GM21529 (cell line): Measurements from ENCODE around the gene MEX3D.
"Not testable (repeated sequence)": the region's sequence is repeated elsewhere in the genome, so short reads cannot be mapped to it uniquely, and the experiment has no call there.

Source experiments
- ATAC-seq: cut with Tn5 transposase; IDR thresholded peaks from one replicate; pipeline ENCODE4 v1.9.1; 2021; ENCODE audit not compliant: unreplicated experiment

MEX3D gene

DNA sequence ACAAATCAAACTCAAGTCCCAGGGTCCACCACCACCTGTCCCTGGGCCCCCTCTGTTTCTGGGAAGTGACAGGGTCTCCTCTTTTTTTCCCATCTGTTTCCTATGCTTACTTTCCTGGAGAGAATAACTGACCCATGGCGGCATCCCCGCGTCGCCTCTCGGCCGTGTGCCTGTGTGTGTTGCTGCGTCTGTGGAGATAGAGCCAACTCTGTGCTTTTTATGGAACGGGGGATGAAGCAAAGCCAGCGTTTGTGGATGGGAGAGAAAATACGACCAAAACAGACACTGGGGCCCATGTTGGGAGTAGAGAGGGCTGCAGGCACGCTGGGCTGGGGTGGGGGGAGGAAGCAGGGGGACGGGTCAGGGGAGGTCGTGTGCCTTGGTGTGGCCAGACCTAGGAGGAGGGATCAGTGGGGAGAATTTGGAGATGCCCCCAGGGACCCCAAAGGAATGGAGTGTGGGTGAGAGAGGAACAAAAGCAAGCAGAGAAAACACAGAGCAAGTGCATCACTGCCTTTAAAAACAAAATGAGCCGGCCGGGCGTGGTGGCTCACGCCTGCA lies 27.7 kb downstream of the MEX3D start:
- ATAC-seq: no peak

DNA sequence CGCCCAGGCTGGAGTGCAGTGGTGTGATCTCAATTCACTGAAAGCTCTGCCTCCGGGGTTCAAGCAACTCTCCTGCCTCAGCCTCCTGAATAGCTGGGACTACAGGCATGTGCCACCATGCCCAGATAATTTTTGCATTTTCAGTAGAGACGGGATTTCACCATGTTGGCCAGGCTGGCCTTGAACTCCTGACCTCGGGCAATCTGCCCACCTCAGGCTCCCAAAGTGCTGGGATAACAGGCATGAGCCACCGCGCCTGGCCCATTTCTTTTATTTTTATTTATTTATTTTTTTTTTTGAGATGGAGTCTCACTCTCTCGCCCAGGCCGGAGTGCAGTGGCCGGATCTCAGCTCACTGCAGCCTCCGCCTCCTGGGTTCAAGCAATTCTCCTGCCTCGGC lies 28.4 kb downstream of the MEX3D start:
- not testable (repeated sequence) for ATAC-seq

DNA sequence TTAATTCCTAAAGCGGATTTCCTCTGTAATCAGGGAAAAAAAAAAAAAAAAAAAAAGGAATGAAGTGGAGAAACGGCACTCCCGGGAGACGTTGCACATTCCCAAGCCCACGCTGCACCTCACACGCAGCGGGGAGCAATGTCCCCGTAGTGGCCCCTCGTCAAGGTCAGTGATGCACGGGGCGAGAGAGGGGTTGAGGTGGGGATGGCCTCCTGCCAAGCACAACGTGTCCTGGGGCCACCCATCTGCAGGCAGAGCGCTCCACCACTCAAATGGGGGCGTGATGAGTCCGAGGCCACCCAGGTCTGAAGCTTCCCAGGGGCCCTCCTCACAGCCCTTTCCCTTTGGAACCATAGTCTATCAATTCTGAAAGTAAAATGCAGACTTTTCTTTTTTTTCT lies 29.1 kb downstream of the MEX3D start:
- ATAC-seq: no peak

DNA sequence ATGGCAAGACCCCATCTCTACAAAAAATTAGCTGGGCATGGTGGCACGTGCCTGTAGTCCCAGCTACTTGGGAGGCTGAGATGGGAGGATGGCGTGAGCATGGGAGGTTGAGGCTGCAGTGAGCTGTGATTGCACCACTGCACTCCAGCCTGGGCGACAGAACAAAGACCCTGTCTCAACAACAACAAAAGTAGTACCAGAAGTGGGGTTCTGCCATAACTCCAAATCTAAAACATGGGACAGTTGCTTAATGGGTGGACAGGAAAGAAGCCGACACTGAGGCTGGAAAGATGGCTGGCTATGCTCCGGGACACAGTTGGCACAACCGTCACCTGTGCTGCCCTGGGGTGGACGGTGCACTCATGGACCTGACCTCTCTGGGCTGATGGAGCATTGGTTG lies 32.4 kb downstream of the MEX3D start:
- ATAC-seq: not testable (repeated sequence)

DNA sequence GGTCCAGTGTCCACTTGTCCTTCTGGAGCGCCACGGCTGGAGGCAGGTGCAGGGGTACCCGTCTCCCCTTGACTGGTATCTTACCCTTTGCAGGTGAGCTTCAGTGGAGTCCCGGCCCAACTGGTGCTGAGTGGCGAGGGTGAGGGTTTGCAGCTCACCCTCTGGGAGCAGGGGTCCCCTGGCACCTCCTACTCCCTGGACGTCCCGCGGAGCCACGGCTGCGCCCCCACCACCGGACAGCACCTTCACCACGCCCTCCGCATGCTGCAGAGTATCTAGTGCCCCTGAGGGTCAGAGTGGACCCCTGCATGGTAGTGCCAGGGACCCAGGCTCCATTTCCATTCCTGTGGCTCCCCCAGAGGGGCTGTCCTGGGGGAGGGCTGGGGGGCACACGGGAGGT lies 33.2 kb downstream of the MEX3D start:
- ATAC-seq: no peak

DNA sequence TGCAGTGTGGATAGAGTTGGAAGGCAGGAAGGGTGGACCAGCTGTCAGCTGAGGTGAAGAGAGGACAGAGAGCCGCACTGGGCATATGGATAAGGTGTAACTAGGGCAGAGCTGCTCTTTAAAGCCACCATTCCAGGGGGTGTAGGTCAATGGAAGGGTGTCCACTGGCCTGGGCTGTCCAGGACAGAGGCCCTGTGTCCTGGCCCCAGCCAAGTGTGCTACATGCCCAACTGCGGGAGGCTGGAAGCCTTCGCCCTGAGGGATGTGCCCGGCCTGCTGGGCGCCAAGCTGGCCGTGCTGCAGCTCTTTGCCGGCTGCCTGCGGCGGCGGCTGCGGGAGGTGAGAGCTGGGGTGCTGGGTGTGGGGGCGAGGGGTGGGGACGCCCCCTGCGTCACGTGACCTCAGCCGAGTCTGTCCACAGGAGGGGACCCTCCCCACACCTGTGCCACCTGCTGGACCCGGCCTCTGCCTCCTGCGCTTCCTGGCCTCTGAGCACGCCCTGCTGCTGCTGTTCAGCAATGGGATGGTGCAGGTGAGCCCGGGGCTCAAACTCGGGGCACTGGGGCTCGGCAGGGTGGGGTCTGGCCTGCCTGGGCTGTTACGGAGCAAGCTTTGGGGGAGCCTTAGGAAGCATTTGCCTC lies 34.5 kb downstream of the MEX3D start:
- ATAC-seq: no peak

DNA sequence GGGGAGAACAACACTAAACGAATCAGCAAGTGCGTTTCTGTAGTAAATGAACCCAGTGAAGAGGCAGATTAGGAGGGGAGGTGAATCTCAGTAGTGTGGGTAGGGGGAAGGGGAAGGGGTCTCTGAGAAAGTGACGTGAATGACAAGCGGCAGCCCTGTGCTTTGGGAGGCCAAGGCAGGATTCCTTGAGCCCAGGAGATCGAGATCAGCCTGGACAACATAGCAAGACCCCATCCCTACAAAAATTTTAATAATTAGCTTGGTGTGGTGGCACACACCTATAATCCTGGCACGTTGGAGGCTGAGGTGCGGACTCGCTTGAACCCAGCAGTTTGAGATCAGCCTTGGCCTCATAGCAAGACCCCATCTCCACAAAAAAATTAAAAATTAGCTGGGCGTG lies 36.1 kb downstream of the MEX3D start:
- ATAC-seq: no peak

DNA sequence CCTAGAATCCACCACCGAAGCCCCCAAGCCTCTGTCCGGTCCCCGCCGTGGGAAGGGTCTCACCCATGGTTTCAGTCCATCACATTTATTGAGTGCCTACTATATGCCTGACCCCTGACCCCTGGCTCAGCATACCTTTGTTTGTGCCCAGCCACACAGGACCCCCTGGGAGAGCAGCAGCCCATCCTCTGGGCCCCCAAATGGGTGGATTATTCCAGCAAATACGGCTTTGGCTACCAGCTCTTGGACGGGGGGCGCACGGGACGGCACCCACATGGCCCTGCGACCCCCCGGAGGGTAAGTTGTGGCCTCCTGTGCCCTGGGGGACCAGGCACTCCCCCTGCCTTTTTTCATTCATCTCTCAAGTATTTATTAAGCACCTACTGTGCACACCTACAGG lies 36.5 kb downstream of the MEX3D start:
- no peak for ATAC-seq

DNA sequence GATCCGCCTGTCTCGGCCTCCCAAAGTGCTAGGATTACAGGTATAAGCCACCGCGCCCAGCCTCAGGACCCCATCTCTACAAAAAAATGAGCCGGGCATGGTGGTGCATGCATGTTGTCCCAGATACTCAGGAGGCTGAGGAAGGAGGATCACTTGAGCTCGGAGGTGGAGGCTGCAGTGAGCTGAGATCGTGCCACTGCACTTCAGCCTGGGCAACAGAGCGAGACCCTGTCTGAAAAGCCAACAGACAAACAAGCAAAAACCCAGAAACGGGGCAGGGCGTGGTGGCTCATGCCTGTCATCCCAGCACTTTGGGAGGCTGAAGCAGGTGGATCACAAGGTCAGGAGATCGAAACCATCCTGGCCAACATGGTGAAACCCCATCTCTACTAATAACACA lies 37.3 kb downstream of the MEX3D start:
- not testable (repeated sequence) for ATAC-seq

DNA sequence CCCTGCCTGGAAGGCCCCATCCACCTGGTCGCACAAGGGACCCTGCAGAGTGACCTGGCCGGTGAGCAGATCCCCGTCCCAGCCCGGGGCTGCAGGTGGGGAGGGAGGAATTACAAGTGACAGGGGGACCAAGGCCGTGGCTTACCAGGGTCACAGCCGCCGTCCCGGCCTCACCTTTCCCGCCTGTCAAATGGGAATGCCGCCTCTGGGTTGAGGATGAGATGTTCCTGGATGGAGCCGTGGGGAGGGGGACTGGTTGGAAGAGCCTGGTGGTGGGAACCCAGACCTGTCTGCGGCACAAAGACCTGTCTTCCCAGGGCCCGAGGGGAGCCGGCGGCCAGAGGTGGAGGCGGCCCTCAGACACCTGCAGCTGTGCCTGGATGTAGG lies 38.7 kb downstream of the MEX3D start:
- no peak for ATAC-seq

DNA sequence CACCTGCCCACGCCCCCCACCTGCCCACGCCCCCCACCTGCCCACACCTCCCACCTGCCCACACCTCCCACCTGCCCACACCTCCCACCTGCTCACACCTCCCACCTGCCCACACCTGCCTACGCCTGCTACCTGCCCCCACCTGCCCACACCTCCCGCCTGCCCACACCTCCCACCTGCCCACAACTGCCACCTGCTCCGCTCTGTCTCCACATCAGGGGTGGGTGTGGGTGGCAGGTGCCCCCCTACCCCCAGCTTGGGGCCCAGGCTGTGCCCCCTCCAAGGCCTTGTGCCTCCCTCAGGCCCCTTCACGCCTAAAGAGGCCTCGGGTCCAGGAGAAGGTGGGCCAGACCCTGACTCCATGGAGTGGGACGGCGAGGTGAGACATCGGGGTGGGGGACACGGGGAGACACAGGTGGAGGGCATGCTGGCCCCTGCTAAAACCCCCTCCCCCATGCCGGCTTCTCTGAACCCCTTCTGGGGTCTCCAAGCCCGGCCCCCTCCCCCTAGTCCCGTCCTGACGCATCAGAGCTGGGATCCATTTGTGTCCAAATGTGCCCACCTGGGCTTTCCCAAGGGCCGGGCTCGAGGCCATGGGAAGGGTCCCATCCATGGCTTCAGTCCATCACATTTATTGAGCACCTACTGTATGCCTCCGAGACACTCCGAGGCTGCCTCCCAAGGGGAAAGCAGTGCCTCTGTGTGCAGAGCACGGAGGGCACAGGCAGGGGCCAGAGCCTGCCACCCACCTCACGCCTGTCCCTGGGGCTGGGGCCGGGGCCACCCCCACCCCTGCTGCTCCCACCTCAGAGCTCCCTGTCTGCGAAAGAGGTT lies 39.3 kb downstream of the MEX3D start:
- no peak for ATAC-seq

DNA sequence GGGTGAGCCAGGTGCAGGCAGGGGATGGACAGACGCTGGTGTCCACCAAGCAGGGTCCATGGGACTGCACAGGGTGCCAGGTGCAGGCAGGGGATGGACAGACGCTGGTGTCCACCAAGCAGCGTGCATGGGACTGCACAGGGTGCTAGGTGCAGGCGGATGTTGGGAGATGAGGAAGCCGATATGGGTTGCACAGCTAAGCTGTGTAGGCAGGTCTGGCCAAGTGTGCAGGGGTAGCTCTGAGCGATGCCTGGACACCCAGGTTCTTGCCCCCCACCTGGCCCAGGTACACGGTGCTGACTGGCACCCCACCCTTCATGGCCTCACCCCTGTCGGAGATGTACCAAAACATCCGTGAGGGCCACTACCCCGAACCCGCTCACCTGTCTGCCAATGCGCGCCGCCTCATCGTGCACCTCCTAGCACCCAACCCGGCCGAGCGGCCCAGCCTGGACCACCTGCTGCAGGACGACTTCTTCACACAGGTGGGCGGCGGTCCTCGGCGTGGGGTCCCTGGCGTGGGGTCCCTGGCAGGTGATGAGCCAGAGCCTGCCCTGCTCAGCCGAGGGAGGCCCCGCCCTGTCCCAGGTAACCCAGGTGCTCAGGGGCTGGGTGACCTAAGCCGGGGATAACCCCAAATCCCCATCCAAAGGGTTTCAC lies 40.3 kb downstream of the MEX3D start:
- no peak for ATAC-seq

DNA sequence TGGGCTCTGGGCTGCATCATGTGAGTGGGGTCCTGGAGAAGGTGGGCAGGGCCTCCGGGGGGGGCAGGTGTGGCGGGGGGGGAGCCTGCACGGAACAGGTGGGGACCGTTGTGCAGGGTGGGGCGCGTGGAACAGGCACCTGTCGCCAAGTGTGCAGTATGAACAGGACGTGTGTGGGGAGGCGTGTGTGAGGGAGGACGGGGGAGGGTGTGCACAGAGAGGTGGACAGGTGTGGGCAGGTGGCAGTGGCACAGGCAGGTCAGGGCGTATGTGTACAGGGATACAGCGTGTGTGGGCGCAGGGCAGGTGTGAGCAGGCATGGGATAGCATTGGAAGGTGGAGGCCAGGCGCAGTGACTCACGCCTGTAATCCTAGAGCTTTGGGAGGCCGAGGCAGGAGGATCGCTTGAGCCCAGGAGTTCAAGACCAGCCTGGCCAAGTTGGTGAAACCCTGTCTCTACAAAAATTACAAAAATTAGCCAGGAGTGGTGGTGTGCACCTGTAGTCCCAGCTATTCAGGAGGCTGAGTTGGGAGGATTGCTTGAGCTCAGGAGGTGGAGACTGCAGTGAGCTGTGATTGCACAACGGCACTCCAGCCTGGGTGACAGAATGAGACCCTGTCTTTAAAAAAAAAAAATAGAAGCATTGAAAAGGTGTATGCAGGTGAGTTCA lies 41.0 kb downstream of the MEX3D start:
- ATAC-seq: no peak

DNA sequence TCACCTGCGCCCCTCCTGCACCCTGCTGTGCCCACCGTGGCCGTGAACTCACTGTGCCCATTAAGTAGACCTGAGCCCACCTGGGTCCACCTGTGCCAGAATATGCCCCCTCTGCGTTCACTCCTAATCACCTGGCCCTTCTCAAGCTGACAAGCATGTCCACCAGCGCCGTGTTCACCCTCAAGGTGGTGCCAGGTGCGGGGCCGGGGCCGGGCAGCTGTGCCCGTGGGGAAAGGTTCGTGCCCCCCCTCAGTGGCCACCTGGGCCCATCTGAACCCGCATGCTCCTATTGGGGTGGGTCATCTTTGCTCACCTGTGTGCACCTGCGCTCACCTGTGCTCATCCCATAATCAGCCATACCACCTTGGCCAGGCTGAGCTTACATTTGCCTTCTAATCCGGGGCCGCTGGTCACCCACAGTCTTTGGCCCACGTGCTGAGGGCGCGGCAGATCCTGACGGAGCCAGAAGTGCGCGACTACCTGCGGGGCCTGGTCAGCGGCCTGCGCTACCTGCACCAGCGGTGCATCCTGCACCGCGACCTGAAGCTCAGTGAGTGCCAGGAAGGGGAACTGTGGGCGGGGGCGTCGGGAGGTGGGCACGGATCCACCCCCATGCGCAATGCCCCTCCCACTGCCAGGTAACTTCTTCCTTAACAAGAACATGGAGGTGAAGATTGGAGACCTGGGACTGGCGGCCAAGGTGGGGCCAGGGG lies 41.9 kb downstream of the MEX3D start:
- ATAC-seq: no peak

DNA sequence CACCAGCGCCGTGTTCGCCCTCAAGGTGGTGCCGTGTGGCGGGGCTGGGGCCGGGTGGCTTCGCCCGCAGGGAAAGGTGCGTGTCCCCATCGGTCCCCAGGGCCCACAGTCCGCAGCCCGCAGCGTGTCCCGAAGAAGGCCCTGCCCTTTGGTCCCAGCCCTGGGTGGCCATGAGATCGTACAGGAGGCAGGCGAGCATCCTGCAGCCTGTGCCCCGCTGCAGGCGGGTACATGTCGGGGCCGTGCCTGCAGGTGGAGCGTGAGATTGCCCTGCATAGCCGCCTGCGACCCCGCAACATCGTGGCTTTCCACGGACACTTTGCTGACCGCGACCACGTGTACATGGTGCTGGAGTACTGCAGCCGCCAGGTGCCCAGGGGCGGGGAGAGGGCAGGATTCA lies 42.8 kb downstream of the MEX3D start:
- no peak for ATAC-seq

DNA sequence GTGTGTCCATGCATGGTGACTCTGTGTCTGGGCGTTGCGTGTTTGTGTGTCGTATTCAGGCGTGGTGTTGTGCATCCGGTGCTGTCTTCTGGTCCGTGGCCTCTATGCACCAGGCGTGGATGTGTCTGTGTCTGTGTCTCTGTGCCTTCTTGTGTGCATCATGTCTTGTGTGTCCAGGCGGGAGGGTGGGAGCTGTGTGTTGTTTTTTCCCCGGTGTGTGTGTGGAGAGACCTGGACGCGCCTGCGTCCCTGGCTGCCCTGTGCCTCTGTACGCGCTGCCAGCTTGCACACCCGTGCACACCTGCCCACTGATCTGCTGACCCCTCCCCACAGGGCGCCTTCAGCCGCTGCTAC lies 43.2 kb downstream of the MEX3D start:
- no peak for ATAC-seq

DNA sequence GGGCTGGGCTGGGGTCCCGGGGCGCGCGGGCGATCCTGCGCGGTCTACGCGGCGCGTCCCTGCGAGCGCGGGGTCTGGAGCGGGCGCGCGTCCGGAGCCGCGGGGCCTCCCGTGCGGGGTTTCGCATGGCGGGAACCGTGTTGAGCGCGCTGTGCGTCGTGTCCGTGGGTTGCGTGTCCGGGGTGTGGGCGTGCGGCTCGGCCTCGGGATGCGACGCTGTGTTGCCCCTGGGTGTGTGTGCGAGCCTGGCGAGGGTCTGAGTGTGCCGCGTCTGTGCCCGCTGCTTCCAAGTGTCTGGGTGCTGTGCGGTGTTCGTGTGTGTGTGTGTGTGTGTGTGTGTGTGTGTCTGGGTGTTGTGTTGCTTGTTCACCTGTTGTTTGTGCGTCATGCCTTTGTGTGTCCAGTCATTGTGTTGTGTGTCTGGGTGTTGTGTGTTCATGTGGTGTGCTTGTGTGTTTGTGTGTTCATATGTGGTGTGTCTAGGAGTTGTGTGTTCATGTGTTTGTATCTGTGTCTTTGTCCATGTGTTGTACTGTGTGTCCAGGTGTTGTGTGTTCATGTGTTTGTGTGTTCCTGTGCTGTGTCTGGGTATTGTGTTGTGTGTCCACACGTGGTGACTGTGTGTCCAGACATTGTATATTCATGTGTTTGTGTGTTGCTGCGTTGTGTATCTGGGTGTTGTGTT lies 43.7 kb downstream of the MEX3D start:
- ATAC-seq: no peak

DNA sequence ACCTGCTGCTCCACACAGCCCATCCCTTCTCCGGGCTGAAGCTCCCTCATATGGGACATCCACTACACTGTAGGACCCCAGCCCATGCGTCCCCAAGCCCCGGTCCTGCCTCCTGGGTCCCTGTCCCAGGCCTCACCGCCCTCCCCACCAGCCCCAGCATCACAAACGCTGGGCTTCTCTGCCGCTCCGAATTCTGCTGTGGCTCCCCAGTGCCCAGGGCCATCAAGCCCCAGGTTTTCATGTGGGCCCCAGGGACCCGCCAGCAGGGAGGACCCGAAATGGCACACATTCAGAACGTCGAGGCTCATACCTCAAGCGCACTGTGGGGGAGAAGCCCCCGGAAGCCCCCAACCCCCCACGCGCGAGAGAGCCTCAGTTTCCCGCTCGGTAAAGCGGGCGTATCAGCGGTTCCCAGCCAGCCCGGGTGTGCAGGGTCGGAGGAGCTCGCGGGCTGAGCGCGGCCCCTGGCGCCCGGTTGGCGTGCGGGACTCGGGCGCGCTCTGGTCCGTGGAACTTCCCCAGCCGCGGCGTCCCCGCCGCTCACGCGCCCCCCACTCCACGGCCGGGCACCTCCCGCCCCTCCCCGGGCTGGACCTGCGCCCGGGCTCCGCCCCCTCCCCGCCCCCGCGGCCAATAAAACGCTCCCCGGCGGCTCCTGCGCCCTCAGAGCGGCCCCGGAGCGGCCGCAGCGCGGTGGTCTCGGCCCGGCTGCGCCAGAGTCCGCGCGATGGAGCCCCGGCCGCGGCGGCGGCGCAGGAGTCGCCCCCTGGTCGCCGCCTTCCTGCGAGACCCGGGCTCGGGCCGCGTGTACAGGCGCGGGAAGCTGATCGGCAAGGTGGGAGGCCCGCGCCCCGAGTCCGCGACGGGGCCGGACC lies 44.5 kb downstream of the MEX3D start, which contains the start of gene PLK5:
PLK5 (plus strand) TSS at position 666 of the 875 bp plus-strand sequence. CDS start 2,920 bp downstream, outside the sequence.
- ATAC-seq: no peak

DNA sequence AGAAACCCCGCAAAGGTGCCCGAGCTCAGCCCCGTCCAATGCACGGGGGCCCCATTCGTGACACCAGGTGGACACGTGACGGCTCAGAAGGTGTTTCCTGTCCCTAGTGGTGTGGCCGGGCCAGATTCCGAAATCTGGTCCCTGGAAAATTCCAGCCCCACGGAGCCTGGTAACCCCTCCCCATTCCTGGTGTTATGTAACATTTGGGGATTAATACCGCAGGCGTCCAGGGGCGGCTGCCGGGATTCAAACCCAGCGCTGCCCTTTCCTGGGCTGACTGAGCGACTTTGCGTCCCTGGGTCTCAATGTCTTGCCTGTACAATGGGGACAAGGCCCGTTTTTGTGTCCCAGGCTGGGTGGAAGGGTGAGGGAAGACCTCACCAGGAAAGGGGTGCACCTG lies 45.3 kb downstream of the MEX3D start:
- ATAC-seq: no peak
